ENCODE measurements around the gene PLA2G4E.

DNA sequence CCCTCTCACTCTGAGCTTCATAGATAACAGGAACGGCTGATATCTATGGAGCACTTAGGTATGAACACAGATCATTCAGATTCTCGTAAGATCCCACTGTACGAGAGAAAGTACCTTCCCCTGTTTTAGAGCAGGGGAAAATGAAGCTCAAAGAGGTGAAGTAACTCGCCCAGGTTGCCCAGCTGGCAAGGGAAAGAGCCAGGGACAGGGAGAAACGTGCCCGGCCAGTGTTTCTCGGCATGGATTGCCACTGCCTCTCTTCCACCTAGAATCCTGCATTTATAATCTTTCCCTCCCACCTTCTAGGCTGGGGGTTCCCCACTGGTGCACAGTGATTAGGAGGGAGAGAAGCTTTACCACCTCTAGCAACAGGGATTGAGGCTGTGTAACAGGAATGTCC lies 87.5 kb downstream of the PLA2G4E start:
- TF ChIP-seq, protein P1, sequence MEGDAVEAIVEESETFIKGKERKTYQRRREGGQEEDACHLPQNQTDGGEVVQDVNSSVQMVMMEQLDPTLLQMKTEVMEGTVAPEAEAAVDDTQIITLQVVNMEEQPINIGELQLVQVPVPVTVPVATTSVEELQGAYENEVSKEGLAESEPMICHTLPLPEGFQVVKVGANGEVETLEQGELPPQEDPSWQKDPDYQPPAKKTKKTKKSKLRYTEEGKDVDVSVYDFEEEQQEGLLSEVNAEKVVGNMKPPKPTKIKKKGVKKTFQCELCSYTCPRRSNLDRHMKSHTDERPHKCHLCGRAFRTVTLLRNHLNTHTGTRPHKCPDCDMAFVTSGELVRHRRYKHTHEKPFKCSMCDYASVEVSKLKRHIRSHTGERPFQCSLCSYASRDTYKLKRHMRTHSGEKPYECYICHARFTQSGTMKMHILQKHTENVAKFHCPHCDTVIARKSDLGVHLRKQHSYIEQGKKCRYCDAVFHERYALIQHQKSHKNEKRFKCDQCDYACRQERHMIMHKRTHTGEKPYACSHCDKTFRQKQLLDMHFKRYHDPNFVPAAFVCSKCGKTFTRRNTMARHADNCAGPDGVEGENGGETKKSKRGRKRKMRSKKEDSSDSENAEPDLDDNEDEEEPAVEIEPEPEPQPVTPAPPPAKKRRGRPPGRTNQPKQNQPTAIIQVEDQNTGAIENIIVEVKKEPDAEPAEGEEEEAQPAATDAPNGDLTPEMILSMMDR (IDR thresholded peaks at IDR 0.05), result no peak
- TF ChIP-seq NPAS2 (CRISPR knock-in tag; IDR thresholded peaks at IDR 0.05; ENCODE audit: borderline replicate concordance) (no peak), EHMT2 (IDR thresholded peaks at IDR 0.05; ENCODE audit: low read depth) (no peak), POLR2A (IDR thresholded peaks at IDR 0.05; ENCODE audit: low read length) (no peak), HDAC2 (IDR thresholded peaks at IDR 0.05) (no peak), GATA3 (IDR thresholded peaks at IDR 0.05; ENCODE audit: borderline replicate concordance) (no peak), CEBPB (IDR thresholded peaks at IDR 0.05) (no peak)
- TF ChIP-seq, protein P2, sequence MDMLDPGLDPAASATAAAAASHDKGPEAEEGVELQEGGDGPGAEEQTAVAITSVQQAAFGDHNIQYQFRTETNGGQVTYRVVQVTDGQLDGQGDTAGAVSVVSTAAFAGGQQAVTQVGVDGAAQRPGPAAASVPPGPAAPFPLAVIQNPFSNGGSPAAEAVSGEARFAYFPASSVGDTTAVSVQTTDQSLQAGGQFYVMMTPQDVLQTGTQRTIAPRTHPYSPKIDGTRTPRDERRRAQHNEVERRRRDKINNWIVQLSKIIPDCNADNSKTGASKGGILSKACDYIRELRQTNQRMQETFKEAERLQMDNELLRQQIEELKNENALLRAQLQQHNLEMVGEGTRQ (IDR thresholded peaks at IDR 0.05), result no peak
- TF ChIP-seq, protein P3, sequence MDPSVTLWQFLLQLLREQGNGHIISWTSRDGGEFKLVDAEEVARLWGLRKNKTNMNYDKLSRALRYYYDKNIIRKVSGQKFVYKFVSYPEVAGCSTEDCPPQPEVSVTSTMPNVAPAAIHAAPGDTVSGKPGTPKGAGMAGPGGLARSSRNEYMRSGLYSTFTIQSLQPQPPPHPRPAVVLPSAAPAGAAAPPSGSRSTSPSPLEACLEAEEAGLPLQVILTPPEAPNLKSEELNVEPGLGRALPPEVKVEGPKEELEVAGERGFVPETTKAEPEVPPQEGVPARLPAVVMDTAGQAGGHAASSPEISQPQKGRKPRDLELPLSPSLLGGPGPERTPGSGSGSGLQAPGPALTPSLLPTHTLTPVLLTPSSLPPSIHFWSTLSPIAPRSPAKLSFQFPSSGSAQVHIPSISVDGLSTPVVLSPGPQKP (IDR thresholded peaks at IDR 0.05; ENCODE audit: low read depth, low read length), result no peak
- TF ChIP-seq, protein P4, sequence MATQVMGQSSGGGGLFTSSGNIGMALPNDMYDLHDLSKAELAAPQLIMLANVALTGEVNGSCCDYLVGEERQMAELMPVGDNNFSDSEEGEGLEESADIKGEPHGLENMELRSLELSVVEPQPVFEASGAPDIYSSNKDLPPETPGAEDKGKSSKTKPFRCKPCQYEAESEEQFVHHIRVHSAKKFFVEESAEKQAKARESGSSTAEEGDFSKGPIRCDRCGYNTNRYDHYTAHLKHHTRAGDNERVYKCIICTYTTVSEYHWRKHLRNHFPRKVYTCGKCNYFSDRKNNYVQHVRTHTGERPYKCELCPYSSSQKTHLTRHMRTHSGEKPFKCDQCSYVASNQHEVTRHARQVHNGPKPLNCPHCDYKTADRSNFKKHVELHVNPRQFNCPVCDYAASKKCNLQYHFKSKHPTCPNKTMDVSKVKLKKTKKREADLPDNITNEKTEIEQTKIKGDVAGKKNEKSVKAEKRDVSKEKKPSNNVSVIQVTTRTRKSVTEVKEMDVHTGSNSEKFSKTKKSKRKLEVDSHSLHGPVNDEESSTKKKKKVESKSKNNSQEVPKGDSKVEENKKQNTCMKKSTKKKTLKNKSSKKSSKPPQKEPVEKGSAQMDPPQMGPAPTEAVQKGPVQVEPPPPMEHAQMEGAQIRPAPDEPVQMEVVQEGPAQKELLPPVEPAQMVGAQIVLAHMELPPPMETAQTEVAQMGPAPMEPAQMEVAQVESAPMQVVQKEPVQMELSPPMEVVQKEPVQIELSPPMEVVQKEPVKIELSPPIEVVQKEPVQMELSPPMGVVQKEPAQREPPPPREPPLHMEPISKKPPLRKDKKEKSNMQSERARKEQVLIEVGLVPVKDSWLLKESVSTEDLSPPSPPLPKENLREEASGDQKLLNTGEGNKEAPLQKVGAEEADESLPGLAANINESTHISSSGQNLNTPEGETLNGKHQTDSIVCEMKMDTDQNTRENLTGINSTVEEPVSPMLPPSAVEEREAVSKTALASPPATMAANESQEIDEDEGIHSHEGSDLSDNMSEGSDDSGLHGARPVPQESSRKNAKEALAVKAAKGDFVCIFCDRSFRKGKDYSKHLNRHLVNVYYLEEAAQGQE (IDR thresholded peaks at IDR 0.05), result no peak
- TF ChIP-seq, protein P5, sequence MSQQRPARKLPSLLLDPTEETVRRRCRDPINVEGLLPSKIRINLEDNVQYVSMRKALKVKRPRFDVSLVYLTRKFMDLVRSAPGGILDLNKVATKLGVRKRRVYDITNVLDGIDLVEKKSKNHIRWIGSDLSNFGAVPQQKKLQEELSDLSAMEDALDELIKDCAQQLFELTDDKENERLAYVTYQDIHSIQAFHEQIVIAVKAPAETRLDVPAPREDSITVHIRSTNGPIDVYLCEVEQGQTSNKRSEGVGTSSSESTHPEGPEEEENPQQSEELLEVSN (IDR thresholded peaks at IDR 0.05; ENCODE audit: borderline replicate concordance, low read depth), result no peak
